GM18499 (cell line): Measurements from ENCODE around the gene AIM2.
"Not testable (repeated sequence)": the region's sequence is repeated elsewhere in the genome, so short reads cannot be mapped to it uniquely, and the experiment has no call there.

Source experiments
- ATAC-seq: cut with Tn5 transposase; IDR thresholded peaks from one replicate; pipeline ENCODE4 v1.9.1; 2021; ENCODE audit warnings: moderate number of reproducible peaks; ENCODE audit not compliant: insufficient read depth, unreplicated experiment

The AIM2 gene, protein sequence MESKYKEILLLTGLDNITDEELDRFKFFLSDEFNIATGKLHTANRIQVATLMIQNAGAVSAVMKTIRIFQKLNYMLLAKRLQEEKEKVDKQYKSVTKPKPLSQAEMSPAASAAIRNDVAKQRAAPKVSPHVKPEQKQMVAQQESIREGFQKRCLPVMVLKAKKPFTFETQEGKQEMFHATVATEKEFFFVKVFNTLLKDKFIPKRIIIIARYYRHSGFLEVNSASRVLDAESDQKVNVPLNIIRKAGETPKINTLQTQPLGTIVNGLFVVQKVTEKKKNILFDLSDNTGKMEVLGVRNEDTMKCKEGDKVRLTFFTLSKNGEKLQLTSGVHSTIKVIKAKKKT

GRCh38 chr1:159076438-159077119 is at the start of gene AIM2:
Gene AIM2, minus strand, starts transcription at chr1:159076766. Its CDS starts 3,267 bp downstream, at chr1:159073499.
- peak; percentile 66 for ATAC-seq

DNA sequence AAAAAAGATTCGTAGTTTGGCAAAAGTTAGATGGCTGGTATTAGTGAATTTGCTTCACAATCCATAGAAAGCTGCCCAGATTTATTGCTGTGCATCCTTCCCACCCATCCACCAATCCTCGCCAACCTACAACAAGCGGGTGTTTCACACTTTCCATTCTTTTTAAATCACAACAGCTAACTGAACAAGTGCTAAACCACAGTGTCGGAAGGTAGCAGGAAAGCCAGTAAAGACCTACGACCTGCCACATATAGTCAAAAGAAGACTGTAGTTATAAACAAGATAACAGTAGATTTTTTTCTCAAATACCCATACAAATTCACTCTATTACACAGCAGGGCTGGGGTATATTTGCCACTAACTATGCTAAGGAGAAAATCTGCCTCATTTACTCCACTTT is 47.0 kb upstream of the AIM2 start:
- ATAC-seq = no peak

DNA sequence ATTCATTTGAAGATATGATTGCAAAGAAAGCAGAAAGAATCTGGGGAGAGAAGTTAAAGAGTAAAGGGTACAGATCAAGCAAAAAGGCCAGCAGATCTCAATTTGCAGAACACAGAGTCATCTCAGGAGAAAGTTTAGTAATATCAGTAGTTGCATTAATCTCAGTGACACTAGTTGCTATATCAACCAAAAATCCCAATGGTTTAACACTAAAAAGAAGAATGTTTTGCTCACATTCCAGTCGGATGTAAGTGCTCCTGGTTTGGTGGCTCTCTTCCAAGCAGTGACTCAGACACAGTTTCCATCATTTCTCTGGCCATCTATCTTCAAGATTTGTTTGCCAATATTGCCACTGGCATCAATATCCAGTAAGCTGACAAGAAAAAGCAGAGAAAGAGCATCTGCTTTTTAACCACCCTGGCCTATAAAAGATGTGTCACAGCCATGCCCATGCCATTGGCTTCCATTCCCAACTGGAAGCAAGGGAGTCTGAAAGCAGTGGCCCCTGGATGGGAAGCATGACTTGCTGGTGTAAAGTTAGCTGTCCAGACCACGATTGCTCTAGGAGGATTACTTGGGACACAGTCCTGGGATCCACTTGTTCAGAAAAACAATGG is 45.5 kb upstream of the AIM2 start:
- peak; percentile 86 for ATAC-seq

- ATAC-seq = no peak
Observed at GRCh38 chr1:159121526-159121925, 45.0 kb upstream of the AIM2 start.

DNA sequence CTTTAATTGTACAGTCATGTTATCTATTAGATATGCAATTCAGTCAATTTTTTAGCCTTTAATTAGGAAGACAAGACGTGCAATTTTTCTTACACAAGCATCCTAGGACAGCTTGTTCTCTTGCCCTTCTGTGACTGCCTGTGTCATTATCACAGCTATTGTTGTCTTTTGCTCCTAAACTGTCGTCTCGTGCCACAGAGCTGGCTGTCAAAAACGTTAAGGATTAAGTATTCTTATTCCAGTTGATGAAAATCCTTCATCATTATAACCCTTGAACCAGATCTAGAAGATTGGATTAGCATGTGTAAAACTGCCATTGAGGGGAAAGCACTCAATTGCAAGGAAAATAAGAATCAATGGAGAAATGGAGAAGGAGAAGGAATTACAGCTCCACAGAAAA is 43.8 kb upstream of the AIM2 start:
- no peak for ATAC-seq

GRCh38 chr1:159113596-159114433 is 37.2 kb upstream of the AIM2 start:
- no peak for ATAC-seq

DNA sequence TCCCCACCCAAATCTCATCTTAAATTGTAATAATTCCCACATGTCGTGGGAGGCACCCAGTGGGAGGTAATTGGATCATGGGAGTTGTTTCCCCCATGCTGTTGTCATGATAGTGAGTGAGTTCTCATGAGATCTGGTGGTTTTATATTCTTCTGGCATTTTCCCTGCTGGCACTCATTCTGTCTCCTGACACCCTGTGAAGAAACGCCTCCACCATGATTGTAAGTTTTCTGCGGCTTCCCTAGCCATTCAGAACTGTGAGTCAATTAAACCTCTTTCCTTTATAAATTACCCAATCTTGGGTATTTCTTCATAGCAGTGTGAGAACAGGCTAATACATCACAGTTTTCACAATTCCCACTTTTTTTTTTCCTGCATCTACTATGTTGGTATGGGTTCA is 26.5 kb upstream of the AIM2 start:
- ATAC-seq = not testable (repeated sequence)

DNA sequence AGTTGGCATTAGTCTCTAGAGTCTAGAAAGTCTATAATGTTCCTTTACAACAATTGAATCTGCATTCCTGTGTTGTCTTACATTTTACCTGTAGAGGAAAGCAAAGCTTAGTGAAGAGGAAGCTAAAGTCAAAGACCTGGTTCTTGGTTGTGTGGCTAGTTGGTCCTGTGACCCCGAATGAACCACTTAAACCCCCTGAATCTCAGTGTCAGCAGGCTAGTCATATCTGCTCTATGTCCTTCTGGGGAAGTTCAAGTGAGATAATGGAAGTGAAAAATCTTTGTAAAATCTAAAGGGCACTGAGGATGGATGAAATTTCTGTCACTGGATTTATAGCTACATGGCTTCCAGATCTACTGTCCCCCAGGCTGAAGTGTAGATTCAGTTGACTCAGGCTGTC is 24.0 kb upstream of the AIM2 start:
- ATAC-seq = no peak

GRCh38 chr1:159098596-159098995 is 22.0 kb upstream of the AIM2 start:
- no peak for ATAC-seq

DNA sequence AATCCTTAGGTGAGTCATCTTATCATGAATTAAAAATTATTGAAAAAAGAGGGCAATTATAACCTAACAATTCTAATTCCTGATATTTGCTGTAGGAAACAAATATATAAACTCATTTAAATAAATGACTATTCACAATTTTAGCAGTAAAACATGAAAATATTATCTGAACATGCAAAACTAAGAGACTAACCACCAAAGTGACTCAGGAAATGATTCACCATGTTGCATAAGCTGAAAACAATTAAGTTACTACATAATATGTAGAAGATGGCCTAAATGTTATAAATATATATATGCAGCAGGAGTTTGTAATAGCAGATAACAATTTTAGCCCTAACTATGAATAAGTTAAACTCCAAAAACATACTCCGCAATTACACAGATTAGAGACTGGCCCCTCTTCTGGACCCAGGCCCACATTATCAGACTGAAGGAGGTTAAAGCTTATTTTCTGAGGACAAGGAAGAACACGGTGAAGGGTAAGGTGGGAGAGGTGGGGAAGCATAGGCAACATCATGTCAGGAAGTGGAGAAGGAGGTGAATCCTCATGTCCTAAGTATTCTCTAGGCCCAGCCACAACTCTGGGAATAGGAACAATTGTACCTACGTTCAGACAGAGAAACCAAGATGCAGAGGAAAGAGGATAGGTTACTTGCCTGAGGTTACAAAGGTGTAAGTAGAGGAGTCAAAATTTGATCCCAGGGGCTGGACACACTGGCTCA is 15.6 kb upstream of the AIM2 start:
- no peak for ATAC-seq

- ATAC-seq = no peak
Observed at GRCh38 chr1:159091607-159092031, 15.1 kb upstream of the AIM2 start.

DNA sequence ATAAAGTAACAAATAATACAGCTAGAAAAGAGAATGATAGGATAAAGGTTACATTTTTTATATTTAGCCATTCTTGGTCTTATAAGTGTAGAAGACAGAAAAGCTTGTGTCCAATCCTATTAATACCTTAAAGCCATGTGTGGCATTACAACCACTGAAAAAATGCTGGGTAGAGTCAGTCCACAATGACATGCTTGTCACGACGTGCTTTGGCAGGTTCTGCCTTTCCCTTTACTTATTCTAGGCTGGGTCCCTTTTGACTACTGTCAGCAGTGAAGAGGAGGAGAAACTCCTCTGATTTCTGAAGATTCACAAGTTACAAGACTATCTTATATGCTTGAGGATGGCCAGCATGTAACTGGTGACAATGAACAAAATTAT is 14.6 kb upstream of the AIM2 start:
- ATAC-seq = no peak

DNA sequence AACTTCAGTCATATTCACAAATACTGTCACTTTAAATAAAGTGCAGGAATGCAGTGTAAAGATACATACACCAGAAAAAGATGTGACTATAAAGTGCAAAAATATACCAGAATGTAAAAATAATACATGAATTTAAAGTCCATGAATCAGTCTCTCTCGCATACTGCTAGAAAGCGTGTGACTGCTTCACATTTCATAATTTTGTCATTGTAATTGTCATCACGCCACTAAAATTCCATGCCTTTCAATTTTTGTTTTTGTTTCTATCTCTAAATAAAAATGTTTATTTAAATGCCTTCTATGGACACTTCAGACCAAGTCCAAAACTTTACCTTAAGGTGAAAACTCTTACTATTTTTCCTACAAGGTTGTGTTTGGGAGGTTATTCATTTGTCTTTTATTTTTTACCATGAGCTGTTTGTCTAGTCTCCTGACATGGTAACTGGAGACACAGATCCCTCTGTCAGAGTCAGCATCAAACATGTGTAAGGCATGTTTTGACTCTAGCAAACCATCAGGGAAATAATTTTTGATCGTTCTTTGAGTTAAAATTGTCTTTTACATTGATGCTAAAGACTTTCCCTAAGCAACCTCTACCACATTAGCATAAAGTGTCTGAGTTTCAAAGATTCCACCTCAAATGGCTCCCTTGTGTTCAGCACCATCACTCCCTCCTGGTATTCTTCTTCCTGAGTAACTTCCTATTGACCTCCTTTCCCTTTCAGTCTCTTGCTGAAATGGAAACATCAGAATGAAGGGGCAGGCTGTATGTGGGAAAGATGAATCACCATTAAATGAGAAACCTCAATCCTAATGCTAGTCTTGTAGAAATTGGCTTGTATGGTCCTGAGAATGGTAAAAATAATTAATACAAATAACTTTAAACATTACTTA is 14.0 kb upstream of the AIM2 start:
- ATAC-seq = no peak

- ATAC-seq = no peak
Observed at GRCh38 chr1:159089184-159089791, 12.7 kb upstream of the AIM2 start.

GRCh38 chr1:159088546-159089183 is 12.1 kb upstream of the AIM2 start:
- no peak for ATAC-seq

GRCh38 chr1:159088050-159088449 is 11.5 kb upstream of the AIM2 start:
- ATAC-seq = no peak

- ATAC-seq = no peak
Observed at GRCh38 chr1:159084867-159085266, 8.3 kb upstream of the AIM2 start.

- ATAC-seq = no peak
Observed at GRCh38 chr1:159084152-159084551, 7.6 kb upstream of the AIM2 start.
